NOMO-1 treated with dmso at 0.1 percent for 144 hours (cell line): ENCODE results near the gene DLG1.

Experiments used
- DNase-seq: peaks from one replicate; lab custom pipeline; 2025; ENCODE audit not compliant: unreplicated experiment; lab: John Stamatoyannopoulos, UW

The DLG1 gene

DNA sequence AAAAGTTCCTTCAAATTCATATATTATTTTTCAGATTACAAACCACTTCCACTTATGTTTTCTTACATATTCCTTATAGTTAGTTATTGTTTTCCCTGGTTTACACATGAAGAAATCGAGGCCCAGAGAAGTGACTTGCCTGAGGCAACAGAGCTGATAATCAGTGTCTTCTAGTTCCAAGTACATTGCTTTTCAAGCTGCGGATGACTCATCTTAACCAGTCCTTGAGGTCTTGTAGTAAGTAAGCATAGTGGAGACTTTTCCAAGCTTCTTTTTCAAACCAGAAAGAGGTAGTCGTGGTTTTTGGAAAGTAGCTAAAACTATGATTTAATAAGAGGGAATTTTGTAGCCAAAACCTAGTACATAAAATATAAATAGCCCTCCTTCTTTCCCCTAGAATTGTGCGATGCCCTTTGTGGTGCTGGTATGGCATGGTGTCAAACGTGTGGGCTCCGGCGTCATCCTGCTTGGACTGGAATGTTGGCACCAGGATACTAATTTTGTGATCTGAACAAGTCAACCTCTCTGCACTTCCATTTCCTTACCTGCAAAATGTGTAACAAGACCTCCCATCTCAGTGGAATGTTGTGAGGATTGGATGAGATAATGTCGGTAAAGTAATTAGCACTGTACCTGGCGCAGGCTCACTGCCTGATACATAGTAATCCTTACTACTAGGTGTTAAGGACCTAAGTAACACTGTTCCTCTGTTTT, 19.0 kb upstream of the DLG1 start:
- no peak for DNase-seq

GRCh38 chr3:197312431-197312830, 14.0 kb upstream of the DLG1 start:
- DNase-seq, result no peak

- no peak for DNase-seq
Measured at GRCh38 chr3:197311591-197311990, 13.2 kb upstream of the DLG1 start.

DNA sequence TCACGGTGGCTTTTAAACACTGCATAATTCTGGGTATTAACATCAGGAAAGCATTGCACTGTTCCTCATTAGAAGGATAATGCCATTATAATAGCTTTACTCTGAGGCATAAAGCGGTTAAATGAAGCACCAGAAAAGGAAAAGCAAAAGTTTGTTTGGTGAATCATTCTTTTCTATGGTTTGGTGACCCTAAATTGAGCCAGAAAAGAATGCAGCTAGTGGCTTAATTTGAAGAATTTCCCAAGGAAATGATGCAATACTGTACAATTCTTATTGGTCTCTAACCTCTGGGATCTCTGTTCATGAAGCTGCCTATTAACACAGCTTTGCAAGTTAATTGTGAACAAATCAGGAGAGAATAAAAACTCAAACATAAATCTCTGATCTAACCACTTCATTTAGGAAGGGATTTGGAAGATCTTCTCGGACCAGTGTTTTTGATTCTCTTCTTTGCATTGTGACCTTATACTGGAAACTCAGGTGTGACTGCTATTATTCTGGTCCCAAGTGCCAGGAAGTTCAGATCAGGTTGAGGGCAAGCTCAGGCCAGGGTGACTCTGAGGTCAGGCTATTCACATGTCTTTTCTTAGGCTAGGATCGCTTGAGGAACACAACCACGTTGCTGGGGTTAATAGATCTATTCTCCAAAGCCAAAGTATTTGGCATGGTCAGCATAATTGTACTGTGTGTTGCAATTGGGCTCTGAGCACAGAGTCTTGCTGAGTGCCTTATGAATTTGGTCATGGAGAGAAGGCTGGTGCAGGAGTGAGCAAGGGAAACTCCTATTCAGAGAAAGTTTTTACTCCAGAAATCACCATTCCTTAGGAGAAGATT, 11.3 kb upstream of the DLG1 start:
- DNase-seq, result no peak

- DNase-seq, result no peak
Measured at GRCh38 chr3:197308591-197308990, 10.2 kb upstream of the DLG1 start.

DNA sequence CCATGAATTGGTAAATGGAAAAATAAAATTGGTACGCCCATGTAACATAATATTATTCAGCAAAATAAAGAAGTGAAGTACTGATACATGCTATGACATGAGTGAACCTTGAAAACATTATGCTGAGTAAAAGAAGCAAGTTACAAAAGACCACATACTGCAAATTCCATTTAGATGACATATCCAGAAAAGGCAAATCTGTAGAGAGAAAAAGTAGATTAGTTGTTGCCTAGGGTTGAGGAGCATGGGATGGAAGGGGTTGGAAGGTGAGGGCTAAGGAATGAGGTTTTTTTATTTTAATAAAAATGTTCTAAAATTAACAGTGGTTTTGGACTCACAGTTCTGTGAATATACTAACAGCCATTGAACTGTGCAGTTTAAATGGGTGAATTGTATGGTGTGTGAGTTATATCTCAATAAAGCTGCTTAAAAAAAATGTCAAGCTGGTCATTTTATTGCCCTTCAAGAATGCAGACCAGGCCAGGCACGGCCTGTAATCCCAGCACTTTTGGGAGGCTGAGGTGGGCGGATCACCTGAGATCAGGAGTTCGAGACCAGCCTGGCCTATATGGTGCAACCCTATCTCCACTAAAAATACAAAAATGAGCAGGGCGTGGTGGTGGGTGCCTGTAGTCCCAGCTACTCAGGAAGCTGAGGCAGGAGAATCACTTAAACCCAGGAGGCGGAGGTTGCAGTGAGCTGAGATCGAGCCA, 8.1 kb upstream of the DLG1 start:
- no peak for DNase-seq

- DNase-seq, result no peak
Measured at GRCh38 chr3:197305854-197306253, 7.4 kb upstream of the DLG1 start.

- DNase-seq, result no peak
Measured at GRCh38 chr3:197303452-197303851, 5.0 kb upstream of the DLG1 start.

- DNase-seq, result no peak
Measured at GRCh38 chr3:197302696-197303341, 4.4 kb upstream of the DLG1 start.

DNA sequence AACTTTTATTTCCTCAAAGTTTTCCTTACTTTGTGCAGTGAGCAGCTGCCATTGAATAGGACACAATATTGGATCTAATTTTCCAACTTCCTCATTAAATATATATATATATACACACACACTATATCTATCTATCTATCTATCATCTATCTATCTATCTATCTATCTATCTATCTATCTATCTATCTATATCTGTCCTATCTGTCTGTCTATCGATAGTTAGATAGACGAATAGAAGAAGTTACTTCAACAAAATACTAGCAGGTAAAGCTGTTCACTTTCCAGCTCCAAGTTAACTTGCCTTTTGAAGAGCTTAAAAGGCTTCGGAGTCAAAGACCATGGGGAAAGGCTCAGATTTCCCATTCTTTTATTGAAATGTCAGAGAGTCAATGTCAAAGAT, 3.6 kb upstream of the DLG1 start:
- no peak for DNase-seq

DNA sequence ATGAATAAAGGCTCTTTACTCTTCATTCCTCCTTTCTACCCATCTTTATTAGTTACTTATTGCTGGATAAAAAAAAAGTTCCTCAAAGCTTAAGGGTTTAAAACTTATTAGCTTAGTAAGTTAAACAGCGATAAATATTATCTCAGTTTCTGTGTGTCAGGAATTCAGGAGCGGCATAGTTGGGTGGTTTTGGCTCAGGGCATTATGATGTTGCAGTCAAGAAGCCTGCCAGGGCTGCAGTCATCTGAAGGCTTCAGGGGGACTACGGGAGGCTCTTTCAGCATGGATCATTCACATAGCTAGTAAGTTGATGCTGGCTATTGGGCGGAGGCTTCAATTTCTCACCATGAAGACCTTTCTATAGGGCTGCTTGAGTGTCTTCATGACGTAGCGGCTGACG, 1.9 kb upstream of the DLG1 start:
- no peak for DNase-seq

- no peak for DNase-seq
Measured at GRCh38 chr3:197298945-197299854, 788 bp upstream of the DLG1 start.

DNA sequence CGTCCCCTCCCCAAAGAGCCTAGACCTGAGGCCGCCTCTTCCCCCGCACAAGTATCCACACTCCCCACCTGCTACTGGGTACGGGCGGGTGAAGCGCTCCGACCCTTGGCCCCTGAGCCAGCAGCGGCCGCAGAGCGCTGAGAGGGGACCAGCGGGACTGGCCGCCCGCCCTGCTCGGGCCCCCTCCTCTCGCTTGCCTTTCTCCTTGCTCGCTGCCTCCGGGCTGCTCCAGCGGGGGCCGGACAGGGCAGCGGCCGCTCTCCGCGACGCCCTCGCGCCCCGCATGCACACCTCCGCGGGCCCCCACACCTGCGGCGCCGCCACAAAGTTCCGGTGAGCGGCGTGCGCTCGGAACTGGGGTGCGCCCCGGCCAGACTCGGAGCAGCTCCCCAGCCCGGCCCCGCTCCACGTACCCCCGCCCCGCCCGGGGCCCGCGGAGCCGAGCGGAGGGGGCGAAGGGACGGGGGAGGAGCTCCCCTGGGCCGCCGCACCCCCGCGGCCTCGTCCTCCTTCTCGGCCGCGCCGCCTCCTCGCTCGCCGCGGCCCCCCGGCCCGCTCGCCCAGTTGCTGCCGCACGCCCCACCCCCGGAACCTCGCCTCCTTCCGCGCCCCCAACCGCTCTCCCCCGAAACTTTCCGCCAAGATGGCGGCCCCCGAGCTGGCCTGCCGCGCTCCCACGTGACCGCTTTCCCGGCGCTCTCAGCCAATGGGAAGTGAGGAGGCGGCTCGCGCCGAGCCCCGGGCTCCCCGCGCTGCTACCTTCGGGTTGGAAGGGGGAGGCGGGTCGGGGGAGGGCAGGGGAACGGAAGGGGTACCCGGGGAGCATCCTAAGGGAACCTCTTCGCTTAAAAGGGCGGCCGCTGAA, 704 bp downstream of the DLG1 start:
- DNase-seq, result peak; percentile 94

- DNase-seq, result no peak
Measured at GRCh38 chr3:197297002-197297401, 1.4 kb downstream of the DLG1 start.

DNA sequence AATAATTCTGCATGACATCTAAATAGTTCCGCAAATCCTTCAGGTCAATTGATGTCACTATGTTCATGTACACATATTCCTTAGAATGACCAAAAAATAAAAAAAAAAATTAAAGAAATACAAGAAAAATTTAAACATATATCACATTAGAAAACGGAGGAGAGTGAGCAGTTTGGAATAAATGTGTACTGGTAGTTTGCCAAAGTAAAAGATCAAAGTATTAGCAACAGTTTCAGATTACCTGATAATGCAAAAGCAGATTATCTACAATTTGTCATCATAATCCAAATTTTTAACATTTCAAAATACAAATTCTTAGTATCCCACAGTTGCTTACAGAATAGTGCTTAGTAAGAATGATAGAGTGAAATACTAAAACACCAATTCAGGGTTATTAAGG, 1.9 kb downstream of the DLG1 start:
- no peak for DNase-seq

GRCh38 chr3:197295871-197296270, 2.5 kb downstream of the DLG1 start:
- no peak for DNase-seq

DNA sequence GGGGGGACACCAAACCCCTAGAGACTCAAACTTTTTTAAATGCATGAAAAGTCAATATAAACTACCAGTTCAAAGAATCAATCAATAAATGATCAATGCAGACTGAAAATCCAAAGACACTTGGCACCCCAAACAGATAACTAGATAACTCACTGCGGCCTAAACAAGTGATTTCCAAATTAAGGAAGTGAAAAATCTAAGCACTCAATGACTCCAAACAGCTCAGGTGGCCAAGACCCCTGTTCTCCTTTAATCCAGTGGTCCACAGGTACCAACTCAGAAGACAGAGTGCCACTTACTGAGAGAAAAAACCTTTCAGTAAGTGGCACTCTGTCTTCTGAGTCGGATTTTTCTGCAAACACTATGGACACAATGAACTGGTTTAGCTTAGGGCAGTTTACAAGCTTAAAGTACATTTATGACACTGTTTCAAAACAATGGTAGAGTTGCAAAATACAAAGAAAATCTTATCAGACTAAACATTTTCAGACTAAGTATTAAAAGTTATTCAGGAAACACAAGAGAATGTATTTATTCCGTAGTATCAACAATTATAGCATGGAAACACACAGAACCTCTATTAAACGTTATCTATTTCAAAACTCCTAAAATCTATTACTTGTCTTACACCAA, 4.7 kb downstream of the DLG1 start:
- no peak for DNase-seq

GRCh38 chr3:197292648-197293047, 5.8 kb downstream of the DLG1 start:
- no peak for DNase-seq

DNA sequence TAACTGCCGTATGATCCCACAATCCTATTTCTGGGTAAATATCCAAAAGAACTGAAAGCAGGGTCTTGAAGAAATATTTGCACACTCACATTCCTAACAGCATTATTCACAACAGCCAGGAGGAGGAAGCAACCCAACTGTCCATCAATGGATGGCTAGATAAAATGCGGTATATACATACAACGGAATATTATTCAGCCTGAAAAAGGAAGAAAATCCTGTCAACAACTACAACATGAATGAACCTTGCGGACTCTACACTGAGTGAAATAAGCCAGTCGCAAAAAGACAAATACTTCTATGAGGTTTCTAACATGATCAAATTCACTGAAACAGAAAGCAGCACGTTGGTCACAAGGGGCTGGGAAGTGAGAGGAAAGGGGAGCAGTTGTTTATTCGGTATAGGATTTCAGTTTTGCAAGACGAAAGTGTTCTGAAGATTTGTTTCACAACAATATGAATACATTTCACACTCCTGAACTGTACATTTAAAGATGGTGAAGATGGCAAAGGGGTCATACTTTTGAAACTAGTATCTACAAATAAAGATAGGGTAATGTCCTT, 6.2 kb downstream of the DLG1 start:
- DNase-seq, result no peak
